GM04504 (cell line): Measurements from ENCODE around the gene LYVE1.
A peak's percentile ranks its signal among the peaks of the same experiment; 100 is the strongest.

Experiments used
- DNase-seq: peaks from one replicate; pipeline ENCODE4 v3.0.0-alpha.2; 2012; ENCODE audit warnings: low read depth

The LYVE1 gene

DNA sequence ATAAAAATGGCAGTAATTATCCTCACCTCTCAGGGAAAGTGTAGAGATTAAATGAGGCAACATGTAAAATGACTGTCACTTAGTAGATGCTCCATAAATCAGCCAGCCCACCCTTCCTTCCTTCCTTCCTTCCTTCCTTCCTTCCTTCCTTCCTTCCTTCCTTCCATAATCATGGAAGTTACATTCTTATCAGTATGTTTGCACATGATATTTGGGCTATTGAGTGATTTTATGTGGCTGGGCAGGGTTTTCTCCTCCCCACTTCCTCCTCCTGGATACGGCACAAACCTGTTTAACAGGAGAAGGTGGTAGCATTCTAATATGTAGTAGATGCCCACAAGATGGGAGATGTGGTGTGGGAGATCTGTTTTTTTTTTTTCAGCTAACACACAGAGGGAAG is 11.9 kb downstream of the LYVE1 start:
- DNase-seq = no peak

DNA sequence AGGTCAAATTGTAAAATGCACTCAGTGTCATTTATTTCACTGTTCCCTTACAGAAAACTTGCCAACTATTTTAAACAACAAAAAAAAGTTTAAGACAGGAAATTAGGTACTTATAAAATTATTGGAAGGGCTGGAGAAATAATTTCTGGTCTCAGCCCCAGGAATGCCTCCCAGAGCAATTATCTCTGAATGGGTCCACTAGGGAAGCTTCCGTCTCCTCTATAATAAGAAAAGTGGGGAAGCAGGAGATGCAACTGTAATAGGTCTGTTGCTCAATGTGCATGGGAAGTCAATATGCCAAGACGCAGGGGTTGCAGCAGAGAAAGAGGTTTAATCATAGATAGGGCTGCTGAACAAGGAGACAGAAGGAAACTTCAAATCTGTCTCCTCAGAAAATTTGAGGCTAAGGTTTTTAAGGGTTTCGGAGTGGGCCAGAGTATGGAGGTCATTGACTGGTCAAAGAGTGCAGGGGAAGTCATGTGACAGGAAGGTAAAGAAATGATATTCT is 16.6 kb downstream of the LYVE1 start:
- DNase-seq = no peak

DNA sequence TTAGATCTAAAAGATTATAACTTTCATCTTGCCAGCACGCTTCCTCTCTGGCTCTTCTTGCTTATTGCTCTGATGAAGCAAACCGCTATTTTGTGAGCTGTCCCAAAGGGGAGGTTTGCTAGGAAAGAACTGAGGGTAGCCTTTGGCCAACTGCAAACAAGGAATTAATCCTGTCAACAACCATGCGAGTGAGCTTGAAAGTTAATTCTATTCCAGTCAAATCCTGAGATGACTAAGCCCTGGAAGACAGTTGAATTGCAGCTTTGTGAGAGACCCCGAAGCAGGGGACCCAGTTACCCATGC is 17.2 kb downstream of the LYVE1 start:
- DNase-seq = no peak

DNA sequence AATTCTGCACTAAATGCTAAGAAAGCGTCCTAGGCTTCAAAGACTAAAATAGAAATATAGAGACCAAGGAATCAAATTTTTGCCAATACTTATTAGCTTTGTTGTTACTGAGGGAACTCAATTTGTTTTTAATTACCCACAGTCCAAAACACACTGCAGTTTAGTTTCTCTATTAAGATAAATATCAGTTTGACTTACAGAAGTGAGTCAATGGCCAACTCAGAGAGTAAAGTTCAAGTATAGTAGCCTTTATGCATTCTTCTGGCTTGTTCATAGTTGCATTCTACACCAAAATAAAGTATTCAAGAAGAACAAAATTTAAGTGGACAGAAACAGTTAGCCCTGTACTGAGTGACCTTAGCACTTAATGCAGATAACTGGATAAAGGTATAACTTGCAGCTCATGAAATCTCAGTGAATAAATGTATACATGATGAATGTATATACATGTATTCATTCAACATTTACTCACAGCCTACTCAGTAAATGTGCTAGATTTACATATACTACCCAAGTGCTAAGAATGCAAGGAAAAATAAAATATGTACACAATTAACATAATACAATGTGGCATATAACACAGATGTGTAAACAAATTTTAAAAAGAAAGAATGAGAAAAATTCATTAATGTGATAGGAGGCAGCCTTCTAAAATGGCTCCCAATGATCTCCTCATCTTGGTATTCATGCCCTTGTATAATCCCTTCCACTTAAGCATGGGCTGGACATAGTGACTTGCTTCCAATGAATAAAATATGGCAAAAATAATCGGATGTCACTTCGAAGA is 17.8 kb downstream of the LYVE1 start:
- DNase-seq = no peak

DNA sequence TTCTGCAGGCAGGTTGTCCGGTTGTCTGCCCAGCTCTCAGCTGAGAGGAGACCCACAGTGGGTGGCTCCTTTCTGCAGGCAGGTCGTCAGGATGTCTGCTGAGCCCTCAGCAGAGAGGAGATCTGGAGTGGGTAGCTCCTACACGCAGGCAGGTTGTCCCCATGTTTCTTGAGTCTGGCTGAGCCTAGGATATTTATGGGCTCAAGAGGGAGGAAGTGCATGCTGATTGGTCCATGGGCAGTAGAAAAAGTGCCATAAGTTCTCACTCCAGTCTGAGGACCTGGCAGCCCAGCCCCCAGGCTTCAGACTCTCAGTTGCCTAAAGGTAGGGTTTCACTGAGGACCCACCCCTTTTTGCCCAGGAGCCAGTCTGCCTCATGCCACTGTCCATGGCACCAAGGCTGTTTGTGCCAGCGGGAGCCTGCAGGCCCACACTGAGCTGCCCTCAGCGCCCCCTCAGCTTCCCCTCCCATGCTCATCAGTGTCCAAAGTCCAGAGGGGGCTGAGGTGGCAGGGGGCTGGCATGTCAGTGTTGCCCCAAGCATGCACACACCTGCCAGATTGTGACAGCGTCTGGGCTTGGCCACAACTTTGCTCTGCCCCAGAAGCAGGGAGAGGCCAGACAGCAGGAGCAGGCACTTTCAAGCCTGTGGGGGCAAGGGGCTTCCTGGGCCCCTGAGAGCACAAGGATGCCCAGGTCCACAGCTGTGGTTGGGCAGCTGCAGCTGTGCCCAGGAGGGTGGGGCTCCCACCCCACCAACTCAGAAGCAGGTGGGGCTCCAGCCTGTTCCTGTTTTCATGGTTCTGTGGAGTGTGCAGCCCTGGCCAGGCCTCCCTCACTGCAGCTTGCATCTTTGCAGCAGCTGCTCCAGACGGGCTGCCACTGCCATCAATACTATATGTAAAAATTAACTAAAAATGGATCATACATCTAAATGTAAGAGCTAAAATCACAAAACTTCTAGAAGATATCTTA is 23.7 kb downstream of the LYVE1 start:
- DNase-seq = no peak

DNA sequence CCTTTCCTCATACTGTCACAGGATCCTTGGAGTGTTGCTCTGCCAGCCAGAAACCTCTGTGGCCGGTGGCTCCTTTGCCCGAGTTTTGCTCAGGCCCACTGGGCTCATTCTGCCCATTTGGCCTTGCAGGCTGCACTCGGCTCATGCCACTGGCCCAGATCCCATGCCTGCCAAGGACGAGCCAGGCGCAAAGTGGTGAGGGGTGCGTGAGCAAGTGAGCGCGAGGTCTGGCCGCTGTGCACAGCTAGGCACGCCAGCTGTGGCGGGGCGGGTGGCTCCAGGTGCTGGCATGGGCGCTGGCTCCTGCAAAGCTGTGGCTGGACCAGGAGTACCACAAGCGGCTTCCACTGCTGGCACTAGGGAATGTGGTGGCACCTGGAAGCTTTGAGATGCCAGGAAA is 24.7 kb downstream of the LYVE1 start:
- DNase-seq = no peak

DNA sequence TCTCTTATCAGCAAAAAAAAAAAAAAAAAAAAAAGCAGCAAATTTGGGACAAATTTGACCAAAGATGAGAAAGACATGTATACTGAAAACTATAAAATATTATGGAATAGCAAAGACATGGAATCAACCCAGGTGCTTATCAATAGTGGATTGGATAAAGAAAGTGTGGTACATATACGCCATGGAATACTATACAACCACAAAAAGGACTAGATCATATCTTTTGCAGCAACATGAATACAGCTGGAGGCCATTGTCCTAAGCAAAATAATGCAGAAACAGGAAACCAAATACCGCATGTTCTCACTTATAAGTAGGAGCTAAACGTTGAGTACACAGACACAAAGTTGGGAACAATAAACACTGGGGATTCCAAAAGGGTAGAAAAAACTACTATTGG is 25.7 kb downstream of the LYVE1 start:
- DNase-seq = no peak

DNA sequence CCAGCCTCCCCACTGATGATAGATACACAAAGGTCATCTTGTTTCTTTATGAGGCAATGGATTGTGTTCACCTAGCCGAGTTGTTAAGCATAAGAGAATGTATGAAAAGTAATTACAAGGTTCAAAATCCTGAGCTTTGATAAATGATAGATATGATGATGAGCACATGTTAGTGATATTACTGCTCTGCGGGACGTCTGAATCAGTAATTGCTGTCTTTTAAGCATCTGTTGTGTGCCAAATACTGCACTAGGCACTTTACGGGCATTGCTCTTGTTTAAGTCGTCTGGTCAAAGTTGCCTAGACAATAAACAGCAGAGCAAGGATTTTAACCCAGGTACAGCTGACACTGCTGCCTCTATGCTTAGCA is 26.9 kb downstream of the LYVE1 start:
- no peak for DNase-seq

DNA sequence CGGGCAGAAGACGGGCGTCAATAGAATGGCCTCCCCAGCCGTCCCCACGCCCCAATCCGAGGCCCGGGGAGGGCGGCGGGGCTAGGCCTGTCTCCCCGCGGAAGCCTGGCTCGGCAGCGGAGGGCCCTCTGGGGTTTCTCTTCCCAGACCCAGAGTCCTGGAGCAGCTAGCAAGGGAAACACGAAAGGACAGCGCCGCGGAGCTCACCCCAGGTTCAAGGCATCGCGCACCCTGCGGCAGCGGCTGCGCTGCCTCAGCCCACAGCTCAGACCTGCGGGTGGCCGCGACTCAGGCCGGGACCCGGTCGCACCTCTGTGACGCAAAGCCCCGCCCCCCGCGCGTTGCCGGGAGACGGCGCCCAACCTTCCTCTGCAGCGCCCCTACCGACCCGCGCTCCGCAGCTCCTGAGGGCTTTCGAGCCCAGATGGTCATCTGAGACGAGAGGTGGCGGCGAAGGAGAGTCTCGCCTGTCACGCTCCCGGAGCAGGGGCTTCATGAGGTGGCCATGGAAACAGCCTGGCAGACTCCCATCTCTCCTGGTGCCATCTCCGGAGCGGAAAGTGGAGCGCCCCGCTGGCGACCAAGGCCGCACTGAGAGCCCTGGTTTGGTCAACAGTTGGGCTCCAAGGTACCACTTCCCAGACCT is 27.4 kb downstream of the LYVE1 start, which contains the start of gene RNF141:
Gene RNF141, minus strand, starts transcription at position 273 of the 646 bp plus-strand sequence. CDS start 7,029 bp downstream, outside the sequence.
- DNase-seq = peak; percentile 81

DNA sequence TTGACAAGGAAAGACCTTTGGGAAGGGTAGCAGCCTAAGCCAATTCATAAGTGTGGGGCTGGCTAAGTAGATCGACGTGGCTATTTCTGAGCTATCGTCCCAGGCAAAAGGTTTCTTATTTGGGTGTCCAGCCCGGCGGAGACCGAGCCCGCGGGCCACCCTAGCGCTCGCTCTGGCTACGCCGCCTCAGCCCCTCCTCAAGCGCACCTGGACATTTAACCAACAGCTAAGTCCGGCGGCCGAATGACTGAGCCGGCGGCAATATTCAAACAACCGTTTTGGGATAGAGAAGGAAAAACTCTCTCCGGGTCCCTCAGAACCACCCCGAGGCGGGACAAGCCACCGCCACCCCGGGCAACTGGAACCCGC is 27.9 kb downstream of the LYVE1 start:
- no peak for DNase-seq

DNA sequence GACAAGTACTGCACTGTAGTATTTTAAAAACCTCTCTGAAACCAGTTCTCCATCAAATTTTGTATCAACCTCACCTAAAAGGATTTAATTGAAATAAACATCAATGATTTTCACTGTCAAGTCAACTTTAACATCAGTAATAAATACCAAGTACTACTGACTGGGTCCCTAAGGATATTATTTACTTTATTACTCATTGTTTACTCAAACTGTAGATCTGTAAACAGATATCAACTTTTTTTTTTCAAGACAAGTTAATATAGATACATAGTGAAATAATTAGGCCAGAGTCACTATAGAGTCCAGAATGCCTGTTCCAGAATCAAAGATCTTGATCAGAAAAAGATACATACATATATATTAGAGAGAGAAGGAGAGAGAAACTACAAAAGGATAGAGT is 29.1 kb downstream of the LYVE1 start:
- DNase-seq = no peak

DNA sequence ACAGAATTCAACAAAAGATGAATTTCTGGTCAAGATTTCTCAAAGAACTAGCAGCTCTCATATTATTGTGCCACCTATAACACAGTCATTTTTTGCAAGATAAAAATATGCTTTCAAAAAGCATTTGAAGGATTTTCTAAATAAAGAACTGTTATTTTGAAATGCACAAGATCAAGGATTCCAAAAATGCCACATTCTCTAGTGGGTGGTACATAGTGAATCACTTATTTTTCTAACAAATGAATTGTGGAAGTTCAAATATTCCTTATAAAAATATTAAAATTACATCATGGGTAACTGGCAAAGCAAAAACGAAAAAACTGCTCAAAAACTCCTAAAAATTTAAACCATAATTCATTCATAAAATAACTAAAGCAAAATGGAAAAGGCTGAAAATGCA is 29.5 kb downstream of the LYVE1 start:
- DNase-seq = no peak

DNA sequence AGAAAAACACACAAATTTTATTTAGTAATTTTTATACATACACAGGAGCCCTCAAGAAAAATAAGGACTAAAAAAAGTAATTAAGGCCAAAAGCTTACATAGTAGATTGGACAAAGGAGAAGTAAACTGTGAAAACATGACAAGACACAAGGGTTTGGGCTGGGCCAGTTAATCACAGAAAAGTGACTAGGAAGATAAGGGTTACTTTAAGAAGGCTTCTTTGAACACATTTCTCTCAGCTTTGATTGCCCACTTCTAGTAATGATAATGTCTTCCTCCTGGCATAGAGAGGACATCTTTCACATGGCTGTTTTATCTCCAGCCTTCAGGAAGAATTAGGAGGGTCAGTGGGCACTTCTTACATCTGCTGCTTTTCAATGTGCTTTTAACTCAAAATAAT is 30.9 kb downstream of the LYVE1 start:
- DNase-seq = no peak

DNA sequence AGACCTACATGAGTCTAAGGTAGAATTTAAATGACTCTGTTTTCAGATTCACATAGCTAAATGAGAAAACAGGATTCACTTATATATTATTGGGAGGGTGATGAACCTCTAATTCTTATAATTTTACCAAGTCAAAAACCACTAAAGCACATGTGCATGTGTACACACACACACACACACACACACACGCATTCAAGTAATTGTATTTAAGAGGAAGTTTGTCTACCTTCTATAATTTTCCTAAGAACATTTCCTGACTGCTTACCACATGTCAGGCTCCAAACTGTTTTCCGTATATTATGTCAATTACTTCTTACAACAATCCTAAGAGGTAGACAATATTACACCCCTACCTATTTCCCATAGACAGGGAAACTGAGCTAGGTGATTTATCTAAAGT is 34.1 kb downstream of the LYVE1 start:
- no peak for DNase-seq

DNA sequence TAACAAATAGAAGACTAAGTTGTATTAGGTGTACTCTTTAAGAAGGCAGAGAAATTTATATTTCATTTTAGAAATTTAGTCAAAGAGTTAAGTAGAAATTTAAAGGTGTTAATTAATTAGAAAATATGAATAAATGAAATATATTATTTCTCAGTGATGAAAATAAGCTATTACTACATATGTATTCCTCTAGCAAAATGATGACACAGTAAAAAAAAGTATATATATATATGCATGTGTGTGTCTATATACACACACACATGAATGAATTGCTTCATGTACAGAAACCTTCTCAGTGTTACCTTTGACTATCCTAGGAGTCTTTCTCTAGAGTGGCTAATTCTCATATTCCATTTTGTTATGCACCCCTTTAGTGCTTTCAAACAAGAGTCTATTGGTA is 35.1 kb downstream of the LYVE1 start:
- no peak for DNase-seq

DNA sequence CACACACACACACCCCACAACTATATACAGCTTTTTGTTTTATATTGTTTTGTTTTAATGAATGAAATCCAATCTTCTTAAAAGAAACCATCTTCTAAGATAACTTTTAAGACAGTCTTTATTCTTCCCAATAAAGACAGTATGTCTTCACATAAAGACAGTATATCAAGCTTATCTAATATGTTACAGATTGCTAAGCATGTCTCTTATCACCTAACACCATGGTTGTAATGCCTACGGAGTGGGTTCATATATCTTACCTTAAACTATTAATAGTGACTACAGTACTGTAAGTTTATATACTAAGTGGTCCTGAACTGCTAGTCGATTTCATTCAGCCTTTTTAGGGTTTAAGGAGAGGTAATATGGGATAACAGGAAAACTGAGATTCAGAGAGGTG is 35.9 kb downstream of the LYVE1 start:
- no peak for DNase-seq

DNA sequence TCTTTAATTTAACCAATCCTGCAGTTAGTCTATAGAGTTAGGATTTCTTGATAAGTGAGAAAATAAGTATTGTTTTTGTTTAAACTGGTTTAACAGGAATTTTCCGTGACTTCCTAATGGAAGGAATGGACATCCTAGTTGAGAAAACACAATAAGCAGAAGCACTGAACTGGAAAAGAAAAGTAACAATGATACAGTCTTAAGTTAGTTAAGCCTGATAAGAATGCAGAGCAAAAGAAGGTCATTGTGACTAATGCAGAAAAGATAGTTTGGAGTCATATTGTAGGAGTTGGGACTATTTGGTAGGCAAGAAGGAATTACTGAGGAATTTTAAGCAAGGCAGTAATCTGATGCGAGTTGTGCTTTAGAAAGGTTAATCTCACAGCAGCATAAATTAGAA is 39.2 kb downstream of the LYVE1 start:
- DNase-seq = no peak

DNA sequence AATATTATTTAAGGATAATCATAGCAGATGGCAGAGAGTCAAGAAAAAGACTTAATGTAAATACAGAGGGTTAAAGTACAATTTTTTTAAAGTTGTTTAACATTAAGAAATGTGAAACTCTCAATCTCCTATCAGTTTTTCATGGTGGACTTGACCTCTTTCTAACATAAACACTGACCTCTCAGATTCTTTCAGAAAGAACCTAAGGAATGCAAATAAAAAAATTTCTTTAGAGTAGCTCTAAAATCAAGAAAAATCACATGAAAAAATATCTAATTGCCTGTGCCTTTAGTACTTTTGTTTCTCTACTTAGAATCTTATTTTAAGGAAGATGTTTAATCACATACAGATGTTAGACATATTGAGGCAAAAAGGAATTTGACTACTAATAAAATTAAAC is 40.3 kb downstream of the LYVE1 start:
- DNase-seq = no peak

DNA sequence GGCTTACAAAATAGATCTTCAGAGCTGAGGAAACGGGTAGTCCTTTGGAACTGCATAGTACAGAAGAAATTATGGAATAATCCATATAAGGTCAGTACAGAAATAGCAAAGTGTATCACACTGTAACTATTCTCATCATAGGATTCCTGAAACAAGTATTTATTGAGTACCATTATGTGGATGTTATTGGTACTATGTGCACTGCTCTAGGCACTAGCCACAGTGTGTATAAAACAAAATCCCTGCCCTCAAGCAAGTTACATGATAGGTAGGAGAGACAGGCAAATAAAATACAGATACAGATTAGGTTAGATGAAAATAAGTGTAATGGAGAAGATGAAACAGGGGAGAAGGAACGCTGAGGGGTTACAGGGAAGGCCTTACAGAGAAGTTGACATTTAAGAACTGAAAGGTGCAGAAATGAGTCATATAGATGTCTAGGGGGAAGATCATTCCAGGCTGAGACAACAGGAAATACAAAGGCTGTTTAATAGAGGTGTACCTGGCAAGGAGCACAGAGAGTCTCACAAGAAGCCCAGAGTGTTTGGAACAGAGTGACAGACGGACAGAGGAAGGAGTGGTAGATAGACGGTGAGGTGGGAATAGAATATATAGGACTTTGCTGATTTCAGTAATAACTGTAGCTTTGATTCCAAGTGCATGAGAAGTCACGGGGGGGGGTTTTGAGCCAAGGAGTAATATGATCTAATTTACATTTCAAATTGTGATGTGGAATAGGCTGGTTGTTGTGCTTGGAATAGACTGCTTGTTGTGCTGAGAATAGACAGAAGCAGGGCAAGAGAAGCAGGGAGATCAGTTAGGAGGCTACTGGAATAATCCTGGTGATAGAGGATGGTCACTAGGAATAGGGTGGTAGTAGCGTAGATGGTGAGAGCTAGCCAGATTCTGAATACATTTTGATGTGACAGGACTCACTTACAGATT is 41.2 kb downstream of the LYVE1 start:
- DNase-seq = no peak

DNA sequence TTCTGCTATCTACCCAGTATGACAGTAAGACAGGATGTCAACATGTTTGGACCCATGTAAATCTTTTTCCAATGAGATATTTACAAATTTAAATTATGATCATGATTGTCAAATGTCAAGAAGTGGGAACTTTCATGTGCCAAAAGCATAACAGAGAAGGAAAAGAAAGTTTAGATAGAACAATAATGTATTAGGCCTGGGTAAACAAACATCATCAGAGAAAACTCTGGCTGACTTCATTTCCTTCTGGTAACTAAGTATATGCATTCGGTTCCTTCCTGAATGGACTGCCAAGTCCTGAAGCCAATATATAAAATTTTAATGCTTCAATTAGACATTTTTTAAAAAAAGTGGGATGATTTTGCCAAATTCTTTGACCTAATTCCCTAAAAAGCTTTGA is 44.0 kb downstream of the LYVE1 start:
- no peak for DNase-seq

DNA sequence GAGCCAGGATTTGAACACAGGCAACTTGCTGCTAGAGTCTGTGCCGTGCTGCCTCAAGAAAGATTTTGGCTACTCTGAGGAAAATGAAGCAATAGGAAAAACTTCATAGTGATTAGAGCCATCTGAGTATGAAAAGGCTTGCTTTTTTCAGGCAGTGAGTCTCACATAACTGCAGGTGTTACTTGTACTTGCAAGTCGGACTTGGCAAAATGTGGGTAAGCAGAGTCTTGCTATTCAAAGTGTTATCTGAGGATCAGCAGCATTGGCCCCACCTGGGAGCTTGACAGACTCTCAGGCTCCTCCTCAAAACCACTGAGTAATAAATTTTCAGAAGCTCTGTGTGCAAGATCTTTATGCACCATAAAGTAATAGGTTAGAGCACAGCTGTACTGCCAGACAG is 45.5 kb downstream of the LYVE1 start:
- DNase-seq = no peak

DNA sequence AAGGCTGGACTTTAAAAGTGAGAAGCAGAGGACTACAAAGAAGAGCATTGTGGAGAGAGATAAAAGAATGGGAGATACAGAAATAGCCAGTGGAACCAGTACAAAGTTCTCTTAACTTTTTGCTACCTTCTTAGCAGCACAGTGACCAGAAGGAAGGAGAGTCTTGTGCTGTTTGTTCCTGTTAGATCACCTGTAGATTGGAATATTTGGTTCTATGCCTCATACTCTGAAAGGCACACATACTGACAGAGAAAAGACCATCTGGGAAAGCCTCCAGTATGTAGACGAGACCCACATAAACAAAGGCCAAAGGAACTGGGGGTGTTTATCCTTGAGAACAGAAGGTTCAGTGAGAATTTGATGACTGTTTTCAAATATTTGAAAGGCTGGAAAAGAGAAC is 46.2 kb downstream of the LYVE1 start:
- DNase-seq = no peak
